Stimulated activated CD8-positive, alpha-beta memory T cell treated with anti-CD3 and anti-CD28 coated beads, Interleukin-4, amount 100 ng/mL, for 4 hours (primary cell): ENCODE data around the gene PCDHGA6.

Source experiments
- DNase-seq, 2 donors: peaks; one replicate each; pipeline ENCODE4 v3.0.0-alpha.2; 2020; ENCODE audit warnings: low read depth in 2 of 2, low spot score in 1 of 2

PCDHGA6 gene

GRCh38 chr5:141419074-141419880, 45.6 kb downstream of the PCDHGA6 start:
- DNase-seq, result no peak

GRCh38 chr5:141420855-141421488, 47.3 kb downstream of the PCDHGA6 start, which contains the start of gene PCDHGA11:
Gene PCDHGA11, plus strand, starts transcription at chr5:141421051. Its CDS starts 177 bp downstream, at chr5:141421228.
- DNase-seq, result no peak

- no peak for DNase-seq
Measured at GRCh38 chr5:141421489-141421855, 47.8 kb downstream of the PCDHGA6 start.

- DNase-seq, result no peak
Measured at GRCh38 chr5:141422742-141423291, 49.1 kb downstream of the PCDHGA6 start.

GRCh38 chr5:141427783-141428426, 54.2 kb downstream of the PCDHGA6 start:
- no peak for DNase-seq
